Keratinocyte (primary cell): Measurements from ENCODE around the gene PNMA1. TPM values are rescaled to one million over a fixed set of nuclear protein-coding genes. Genes with fewer than 3 reads are reported as not detected.

Experiments used
- DNase-seq: peaks from one replicate; pipeline ENCODE4 v3.0.0-alpha.2; 2011; ENCODE audit warnings: low read depth, missing footprints, low spot score
- FAIRE-seq: peaks from 2 replicates; lab custom pipeline; 2011; peaks lifted over from hg19 to GRCh38; lab: Jason Lieb, UNC
- H2AFZ ChIP-seq: 2 replicates; pipeline ENCODE4 v1.6.0; 2012; ENCODE audit warnings: low read length, control low read depth, inconsistent platforms; ENCODE audit not compliant: control insufficient read depth
- H3K27ac ChIP-seq: 2 replicates; pipeline ENCODE4 v1.5.1; 2011; ENCODE audit warnings: low read length; ENCODE audit not compliant: control insufficient read depth, insufficient read depth
- H3K27me3 ChIP-seq: 3 replicates; pipeline ENCODE4 v1.6.0; 2011; ENCODE audit warnings: low read length; ENCODE audit not compliant: control insufficient read depth, insufficient read depth; ENCODE audit errors: extremely low read depth
- H3K36me3 ChIP-seq, 2 experiments: 2 replicates in 1 of 2; 3 replicates in 1 of 2; pipeline ENCODE4 v1.5.1; 2011; ENCODE audit warnings: low read length in 2 of 2, mild to moderate bottlenecking in 1 of 2; ENCODE audit not compliant: control insufficient read depth in 2 of 2, insufficient read depth in 2 of 2; ENCODE audit errors: extremely low read depth in 1 of 2
- H3K4me1 ChIP-seq: 3 replicates; pipeline ENCODE4 v1.5.1; 2011; ENCODE audit warnings: low read length; ENCODE audit not compliant: control insufficient read depth, insufficient read depth; ENCODE audit errors: extremely low read depth
- H3K4me2 ChIP-seq: 3 replicates; pipeline ENCODE4 v1.6.0; 2011; ENCODE audit warnings: low read depth, low read length; ENCODE audit not compliant: control insufficient read depth, insufficient read depth; ENCODE audit errors: extremely low read depth
- H3K4me3 ChIP-seq, 3 experiments: fragments of 200-600 bp in 1 of 3; sonication (generic) in 1 of 3; 2 replicates in 2 of 3; 3 replicates in 1 of 3; pipeline ENCODE4 v1.5.1; 2011 to 2016; ENCODE audit warnings: low read length in 3 of 3, mild to moderate bottlenecking in 3 of 3, control low read depth in 2 of 3, inconsistent platforms in 1 of 3, low read depth in 1 of 3, mixed read lengths in 1 of 3, mixed run types in 1 of 3, moderate library complexity in 1 of 3; ENCODE audit not compliant: control insufficient read depth in 2 of 3, insufficient read depth in 2 of 3; ENCODE audit errors: extremely low read depth in 1 of 3
- H3K79me2 ChIP-seq: 2 replicates; pipeline ENCODE4 v1.6.0; 2012; ENCODE audit warnings: low read length; ENCODE audit not compliant: control insufficient read depth, insufficient read depth
- H3K9ac ChIP-seq: 3 replicates; pipeline ENCODE4 v1.6.0; 2011; ENCODE audit warnings: low read length; ENCODE audit not compliant: control insufficient read depth, insufficient read depth; ENCODE audit errors: extremely low read depth
- H3K9me1 ChIP-seq: 3 replicates; pipeline ENCODE4 v1.6.0; 2011; ENCODE audit warnings: low read length; ENCODE audit not compliant: control insufficient read depth, insufficient read depth; ENCODE audit errors: extremely low read depth
- H3K9me3 ChIP-seq: 2 replicates; pipeline ENCODE4 v1.5.1; 2012; ENCODE audit warnings: low read depth, low read length; ENCODE audit not compliant: control insufficient read depth
- H4K20me1 ChIP-seq: 3 replicates; pipeline ENCODE4 v1.6.0; 2011; ENCODE audit warnings: low read length; ENCODE audit not compliant: control insufficient read depth, insufficient read depth; ENCODE audit errors: extremely low read depth
- EZH2 ChIP-seq: IDR thresholded peaks from one replicate; pipeline ENCODE4 v1.6.1; 2012; ENCODE audit warnings: inconsistent platforms, mild to moderate bottlenecking, low read length, moderate library complexity
- dilution Hi-C: fragments of 300-500 bp; cut with MboI; formaldehyde crosslinking; loops from one replicate; pipeline ENCODE4 v1.7.0; 2020; ENCODE audit warnings: low sequenced_read_pairs; ENCODE audit not compliant: extremely low pct_ligation_motif_present
- polyA plus RNA-seq, 5 experiments: library from polyadenylated mRNA; depleted of rRNA in 3 of 5; stranded (reverse) in 3 of 5; stranded (forward) in 1 of 5; unstranded in 1 of 5; fragments of >200 nt; gene quantifications; 1 replicate in 1 of 5; 2 replicates in 3 of 5; 3 replicates in 1 of 5; pipeline versions ENCODE4 v1.2.1 to v1.2.3, GENCODE V29; 2011 to 2012; ENCODE audit warnings: missing spikeins in 2 of 5, low read depth in 1 of 5, low replicate concordance in 1 of 5
- TF ChIP-seq, protein P1 (sequence below), 3 experiments: IDR thresholded peaks in 1 of 3; conservative IDR thresholded peaks in 1 of 3; optimal IDR thresholded peaks in 1 of 3; 2 replicates in 2 of 3; 3 replicates in 1 of 3; pipeline versions ENCODE3 to v1.5.1; 2011; ENCODE audit warnings: low read length in 3 of 3, mild to moderate bottlenecking in 3 of 3, moderate library complexity in 2 of 3, control low read depth in 1 of 3, inconsistent platforms in 1 of 3; ENCODE audit not compliant: insufficient read depth in 2 of 3; ENCODE audit errors: extremely low read depth in 1 of 3

PNMA1 gene
- polyA plus RNA-seq, 1 donor (not counting 4 experiments of a cell fraction or from before 2014, with no cell fraction given) = 8.2 TPM

- H3K27ac ChIP-seq = peak overlapping the region; percentile 89
- FAIRE-seq = peak; percentile 93
- no peaks in the 10 kb centered on the region for H3K27me3 ChIP-seq
- H3K4me2 ChIP-seq = peak overlapping the region; percentile 62
- peaks cover 10% of the 10 kb centered on the region for H4K20me1 ChIP-seq
- H2AFZ ChIP-seq = no peak overlapping the region
- no peak for TF ChIP-seq EZH2
- TF ChIP-seq, protein P1, sequence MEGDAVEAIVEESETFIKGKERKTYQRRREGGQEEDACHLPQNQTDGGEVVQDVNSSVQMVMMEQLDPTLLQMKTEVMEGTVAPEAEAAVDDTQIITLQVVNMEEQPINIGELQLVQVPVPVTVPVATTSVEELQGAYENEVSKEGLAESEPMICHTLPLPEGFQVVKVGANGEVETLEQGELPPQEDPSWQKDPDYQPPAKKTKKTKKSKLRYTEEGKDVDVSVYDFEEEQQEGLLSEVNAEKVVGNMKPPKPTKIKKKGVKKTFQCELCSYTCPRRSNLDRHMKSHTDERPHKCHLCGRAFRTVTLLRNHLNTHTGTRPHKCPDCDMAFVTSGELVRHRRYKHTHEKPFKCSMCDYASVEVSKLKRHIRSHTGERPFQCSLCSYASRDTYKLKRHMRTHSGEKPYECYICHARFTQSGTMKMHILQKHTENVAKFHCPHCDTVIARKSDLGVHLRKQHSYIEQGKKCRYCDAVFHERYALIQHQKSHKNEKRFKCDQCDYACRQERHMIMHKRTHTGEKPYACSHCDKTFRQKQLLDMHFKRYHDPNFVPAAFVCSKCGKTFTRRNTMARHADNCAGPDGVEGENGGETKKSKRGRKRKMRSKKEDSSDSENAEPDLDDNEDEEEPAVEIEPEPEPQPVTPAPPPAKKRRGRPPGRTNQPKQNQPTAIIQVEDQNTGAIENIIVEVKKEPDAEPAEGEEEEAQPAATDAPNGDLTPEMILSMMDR (optimal IDR thresholded peaks at IDR 0.05 in 1 of 3, IDR thresholded peaks at IDR 0.05 in 1 of 3, conservative IDR thresholded peaks at IDR 0.05 in 1 of 3; ENCODE audit: extremely low read depth in 1 of 3, insufficient read depth in 2 of 3, low read length in 3 of 3) = no peak
- DNase-seq = peak; percentile 88
- H3K36me3 ChIP-seq = peaks cover 3 to 9% of the 10 kb centered on the region in 2 experiments
- no peaks in the 10 kb centered on the region for H3K9me3 ChIP-seq
- peak overlapping the region; percentile 56 for H3K9ac ChIP-seq
- H3K4me3 ChIP-seq = peak overlapping the region in 1 of 3 experiments; percentile 40
- H3K4me1 ChIP-seq = peaks cover 94% of the 10 kb centered on the region
- peaks cover 14% of the 10 kb centered on the region for H3K9me1 ChIP-seq
- dilution Hi-C loops = loop anchor here (5.0 kb wide), 1 partner anchor 37 kb away; no protein-coding TSS in a partner anchor
- H3K79me2 ChIP-seq = peaks cover 88% of the 10 kb centered on the region
Measured at GRCh38 chr14:73744874-73745529, 30.8 kb upstream of the PNMA1 start.

- H3K4me2 ChIP-seq = peak overlapping the region; percentile 62
- H4K20me1 ChIP-seq = peaks cover 17% of the 10 kb centered on the region
- H3K27me3 ChIP-seq = no peaks in the 10 kb centered on the region
- H2AFZ ChIP-seq = no peak overlapping the region
- dilution Hi-C loops = no loop called here
- peaks cover 8 to 14% of the 10 kb centered on the region in 2 experiments for H3K36me3 ChIP-seq
- peak overlapping the region in 1 of 3 experiments; percentile 40 for H3K4me3 ChIP-seq
- H3K4me1 ChIP-seq = peaks cover 92% of the 10 kb centered on the region
- no peaks in the 10 kb centered on the region for H3K9me3 ChIP-seq
- peaks cover 14% of the 10 kb centered on the region for H3K9me1 ChIP-seq
- H3K79me2 ChIP-seq = peaks cover 89% of the 10 kb centered on the region
- no peak for FAIRE-seq
- peak overlapping the region; percentile 89 for H3K27ac ChIP-seq
- H3K9ac ChIP-seq = peak overlapping the region; percentile 55
- no peak for DNase-seq
- no peak for TF ChIP-seq EZH2
- TF ChIP-seq, protein P1 (optimal IDR thresholded peaks at IDR 0.05 in 1 of 3, IDR thresholded peaks at IDR 0.05 in 1 of 3, conservative IDR thresholded peaks at IDR 0.05 in 1 of 3; ENCODE audit: extremely low read depth in 1 of 3, insufficient read depth in 2 of 3, low read length in 3 of 3) = no peak
Measured at GRCh38 chr14:73744175-73744867, 30.1 kb upstream of the PNMA1 start.
